Thyroid gland (tissue), 4 donors: ENCODE data around the gene AGBL4.

Experiments used
- POLR2A ChIP-seq, 2 donors: fragments of 450-650 bp; IDR thresholded peaks; one replicate each; pipeline ENCODE4 v1.6.1; 2017; ENCODE audit warnings: antibody characterized with exemption in 2 of 2, mild to moderate bottlenecking in 2 of 2, moderate library complexity in 1 of 2
- TF ChIP-seq, protein P1 (sequence below), 6 experiments: fragments of 200-600 bp in 3 of 6; fragments of 450-650 bp in 3 of 6; sonication (generic) in 3 of 6; IDR thresholded peaks; one replicate each; pipeline ENCODE4 v1.5.1; 2016 to 2019; ENCODE audit warnings: antibody characterized with exemption in 6 of 6, mild to moderate bottlenecking in 2 of 6, inconsistent platforms in 1 of 6, moderate library complexity in 1 of 6

DNA sequence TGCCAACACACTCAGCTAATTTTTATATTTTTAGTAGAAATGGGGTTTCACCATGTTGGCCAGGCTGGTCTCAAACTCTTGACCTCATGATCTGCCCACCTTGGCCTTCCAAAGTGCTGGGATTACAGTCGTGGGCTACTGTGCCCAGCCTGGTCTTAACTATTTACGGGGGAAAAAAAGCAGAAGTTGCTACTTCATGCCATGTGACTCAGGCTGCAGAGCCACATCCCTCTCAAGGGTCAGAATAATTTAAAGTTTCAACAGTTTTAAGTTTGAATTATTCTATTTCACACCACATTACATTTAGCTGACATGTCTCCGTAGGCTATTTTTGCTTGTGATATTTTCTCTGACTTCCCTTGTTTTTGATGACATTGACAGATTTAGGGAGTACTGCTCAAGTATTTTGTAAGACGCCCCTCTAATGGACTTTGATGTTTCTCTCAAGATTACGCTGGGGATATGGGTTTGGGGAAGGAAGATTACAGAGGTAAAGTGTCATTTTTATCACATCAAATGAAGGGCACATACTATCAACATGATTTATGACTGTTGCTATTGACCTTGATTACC is 14.6 kb upstream of the AGBL4 start:
- TF ChIP-seq, protein P1, sequence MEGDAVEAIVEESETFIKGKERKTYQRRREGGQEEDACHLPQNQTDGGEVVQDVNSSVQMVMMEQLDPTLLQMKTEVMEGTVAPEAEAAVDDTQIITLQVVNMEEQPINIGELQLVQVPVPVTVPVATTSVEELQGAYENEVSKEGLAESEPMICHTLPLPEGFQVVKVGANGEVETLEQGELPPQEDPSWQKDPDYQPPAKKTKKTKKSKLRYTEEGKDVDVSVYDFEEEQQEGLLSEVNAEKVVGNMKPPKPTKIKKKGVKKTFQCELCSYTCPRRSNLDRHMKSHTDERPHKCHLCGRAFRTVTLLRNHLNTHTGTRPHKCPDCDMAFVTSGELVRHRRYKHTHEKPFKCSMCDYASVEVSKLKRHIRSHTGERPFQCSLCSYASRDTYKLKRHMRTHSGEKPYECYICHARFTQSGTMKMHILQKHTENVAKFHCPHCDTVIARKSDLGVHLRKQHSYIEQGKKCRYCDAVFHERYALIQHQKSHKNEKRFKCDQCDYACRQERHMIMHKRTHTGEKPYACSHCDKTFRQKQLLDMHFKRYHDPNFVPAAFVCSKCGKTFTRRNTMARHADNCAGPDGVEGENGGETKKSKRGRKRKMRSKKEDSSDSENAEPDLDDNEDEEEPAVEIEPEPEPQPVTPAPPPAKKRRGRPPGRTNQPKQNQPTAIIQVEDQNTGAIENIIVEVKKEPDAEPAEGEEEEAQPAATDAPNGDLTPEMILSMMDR (IDR thresholded peaks at IDR 0.05), result no peak
- no peak for TF ChIP-seq POLR2A (IDR thresholded peaks at IDR 0.05)
